H9 (cell line): ENCODE data around the gene TBX21. TPM values are rescaled to one million over a fixed set of nuclear protein-coding genes. Genes with fewer than 3 reads are reported as not detected.

ENCODE experiments used
- DNase-seq: peaks from one replicate; pipeline ENCODE4 v3.0.0-alpha.2; 2017
- H2AFZ ChIP-seq: one replicate; pipeline ENCODE4 v1.6.1; 2013; ENCODE audit warnings: mild to moderate bottlenecking, low read length, control low read depth, moderate library complexity
- H2AK5ac ChIP-seq: 2 replicates; pipeline ENCODE4 v1.6.1; 2013; ENCODE audit warnings: low read length, control low read depth, mixed read lengths; ENCODE audit not compliant: insufficient read length
- H2BK120ac ChIP-seq: one replicate; pipeline ENCODE4 v1.6.1; 2013; ENCODE audit warnings: low read depth, mild to moderate bottlenecking, low read length, control low read depth, inconsistent platforms; ENCODE audit not compliant: poor library complexity, severe bottlenecking
- H2BK12ac ChIP-seq: 2 replicates; pipeline ENCODE4 v1.6.1; 2013; ENCODE audit warnings: low read length, control low read depth, mixed read lengths, low read depth; ENCODE audit not compliant: insufficient read length
- H2BK15ac ChIP-seq: 2 replicates; pipeline ENCODE4 v1.6.1; 2013; ENCODE audit warnings: low read depth, low read length, control low read depth
- H2BK20ac ChIP-seq: one replicate; pipeline ENCODE4 v1.6.1; 2013; ENCODE audit warnings: low read depth, mild to moderate bottlenecking, low read length, control low read depth, inconsistent platforms; ENCODE audit not compliant: poor library complexity, severe bottlenecking
- H2BK5ac ChIP-seq: 2 replicates; pipeline ENCODE4 v1.6.1; 2013; ENCODE audit warnings: low read length, control low read depth, mixed read lengths; ENCODE audit not compliant: insufficient read length
- H3K14ac ChIP-seq: 2 replicates; pipeline ENCODE4 v1.6.1; 2013; ENCODE audit warnings: low read length, control low read depth; ENCODE audit not compliant: insufficient read depth
- H3K18ac ChIP-seq: 2 replicates; pipeline ENCODE4 v1.6.1; 2013; ENCODE audit warnings: low read depth, mild to moderate bottlenecking, mixed read lengths, low read length, control low read depth; ENCODE audit not compliant: insufficient read length
- H3K23ac ChIP-seq: 2 replicates; pipeline ENCODE4 v1.6.1; 2013; ENCODE audit warnings: low read length, control low read depth, mixed read lengths, low read depth; ENCODE audit not compliant: insufficient read length
- H3K23me2 ChIP-seq: 2 replicates; pipeline ENCODE4 v1.6.1; 2013; ENCODE audit warnings: low read depth, mild to moderate bottlenecking, mixed read lengths, low read length, control low read depth; ENCODE audit not compliant: insufficient read length, poor library complexity, severe bottlenecking
- H3K27ac ChIP-seq: 2 replicates; pipeline ENCODE4 v1.5.1; 2013; ENCODE audit warnings: low read length, control low read depth, mixed read lengths, low read depth; ENCODE audit not compliant: insufficient read length
- H3K27me3 ChIP-seq: 2 replicates; pipeline ENCODE4 v1.6.1; 2013; ENCODE audit warnings: low read length, control low read depth, inconsistent platforms; ENCODE audit not compliant: insufficient read depth
- H3K4ac ChIP-seq: 2 replicates; pipeline ENCODE4 v1.6.1; 2013; ENCODE audit warnings: low read depth, mild to moderate bottlenecking, control low read depth, inconsistent platforms, low read length, moderate library complexity
- H3K4me1 ChIP-seq: 2 replicates; pipeline ENCODE4 v1.6.1; 2013; ENCODE audit warnings: low read length, control low read depth, inconsistent platforms; ENCODE audit not compliant: insufficient read depth
- H3K4me2 ChIP-seq: 2 replicates; pipeline ENCODE4 v1.6.1; 2013; ENCODE audit warnings: low read length, control low read depth, mixed read lengths; ENCODE audit not compliant: insufficient read length, insufficient read depth
- H3K56ac ChIP-seq: 2 replicates; pipeline ENCODE4 v1.6.1; 2013; ENCODE audit warnings: low read depth, mild to moderate bottlenecking, mixed read lengths, low read length, control low read depth; ENCODE audit not compliant: insufficient read length
- H3K79me1 ChIP-seq: 2 replicates; pipeline ENCODE4 v1.6.1; 2013; ENCODE audit warnings: low read depth, mild to moderate bottlenecking, moderate library complexity, low read length, control low read depth, inconsistent platforms; ENCODE audit not compliant: insufficient read depth, poor library complexity, severe bottlenecking
- H3K79me2 ChIP-seq: 2 replicates; pipeline ENCODE4 v1.6.1; 2013; ENCODE audit warnings: low read length, control low read depth, inconsistent platforms; ENCODE audit not compliant: insufficient read depth
- H3K9ac ChIP-seq: 2 replicates; pipeline ENCODE4 v1.6.1; 2013; ENCODE audit warnings: low read length, control low read depth, mixed read lengths; ENCODE audit not compliant: insufficient read length; ENCODE audit errors: extremely low read depth
- H3K9me3 ChIP-seq: one replicate; pipeline ENCODE4 v1.6.1; 2013; ENCODE audit warnings: low read depth, low read length, inconsistent platforms; ENCODE audit not compliant: control insufficient read depth
- H3T11ph ChIP-seq: one replicate; pipeline ENCODE4 v1.6.1; 2013; ENCODE audit warnings: mild to moderate bottlenecking, low read length, control low read depth, inconsistent platforms
- H4K20me1 ChIP-seq: one replicate; pipeline ENCODE4 v1.6.1; 2013; ENCODE audit not compliant: control insufficient read depth, insufficient read length, insufficient read depth
- H4K5ac ChIP-seq: 2 replicates; pipeline ENCODE4 v1.6.1; 2013; ENCODE audit warnings: low read depth, mild to moderate bottlenecking, mixed read lengths, low read length, control low read depth; ENCODE audit not compliant: insufficient read length
- H4K8ac ChIP-seq: replicated peaks from 2 replicates; pipeline ENCODE4 v1.6.1; 2013; ENCODE audit warnings: low read length, control low read depth, mixed read lengths, low read depth; ENCODE audit not compliant: insufficient read length
- H4K91ac ChIP-seq: 2 replicates; pipeline ENCODE4 v1.6.1; 2013; ENCODE audit warnings: low read depth, mild to moderate bottlenecking, moderate library complexity, mixed read lengths, low read length, control low read depth; ENCODE audit not compliant: insufficient read length
- H3K27ac Mint-ChIP-seq, 3 experiments: 2 replicates in 2 of 3; 3 replicates in 1 of 3; pipeline ENCODE4 v1.8.0; 2020 to 2021; ENCODE audit warnings: mixed read lengths in 3 of 3, mild to moderate bottlenecking in 1 of 3, moderate library complexity in 1 of 3
- H3K27me3 Mint-ChIP-seq: 2 replicates; pipeline ENCODE4 v1.8.0; 2021; ENCODE audit warnings: low read depth, mild to moderate bottlenecking, moderate library complexity, mixed read lengths
- H3K36me3 Mint-ChIP-seq, 3 experiments: 2 replicates in 2 of 3; 3 replicates in 1 of 3; pipeline ENCODE4 v1.8.0; 2020 to 2021; ENCODE audit warnings: low read depth in 3 of 3, mixed read lengths in 3 of 3; ENCODE audit not compliant: insufficient read depth in 1 of 3
- H3K4me1 Mint-ChIP-seq, 2 experiments: 2 replicates each; pipeline ENCODE4 v1.8.0; 2020; ENCODE audit warnings: mixed read lengths in 2 of 2
- H3K4me3 Mint-ChIP-seq, 2 experiments: 2 replicates in 1 of 2; 3 replicates in 1 of 2; pipeline ENCODE4 v1.8.0; 2020 to 2021; ENCODE audit warnings: mild to moderate bottlenecking in 2 of 2, mixed read lengths in 2 of 2, moderate library complexity in 1 of 2
- H3K9me3 Mint-ChIP-seq, 2 experiments: 2 replicates in 1 of 2; 3 replicates in 1 of 2; pipeline ENCODE4 v1.8.0; 2020; ENCODE audit warnings: mild to moderate bottlenecking in 2 of 2, mixed read lengths in 2 of 2, moderate library complexity in 1 of 2
- WGBS: extraction: QIAGEN DNeasy Blood & Tissue Kit; methylation state at CpG from one replicate; pipeline ENCODE4 v1.1.7; 2013; ENCODE audit warnings: missing lambda C conversion rate, low lambda C conversion rate, mixed read lengths; ENCODE audit not compliant: insufficient read length; ENCODE audit errors: extremely low coverage; 5-methylcytosine and 5-hydroxymethylcytosine counted together
- total RNA-seq: library from RNA; stranded (reverse); gene quantifications from 2 replicates; pipeline ENCODE4 v1.2.1, GENCODE V29; 2021
- TF ChIP-seq, protein P1 (sequence below): fragments of 200-600 bp; sonication (generic); conservative IDR thresholded peaks from 3 replicates; pipeline ENCODE4 v1.8.0; 2021; ENCODE audit warnings: antibody characterized with exemption, mild to moderate bottlenecking

TBX21 gene
- total RNA-seq, 1 experiment from 2014 or later = not detected

DNA sequence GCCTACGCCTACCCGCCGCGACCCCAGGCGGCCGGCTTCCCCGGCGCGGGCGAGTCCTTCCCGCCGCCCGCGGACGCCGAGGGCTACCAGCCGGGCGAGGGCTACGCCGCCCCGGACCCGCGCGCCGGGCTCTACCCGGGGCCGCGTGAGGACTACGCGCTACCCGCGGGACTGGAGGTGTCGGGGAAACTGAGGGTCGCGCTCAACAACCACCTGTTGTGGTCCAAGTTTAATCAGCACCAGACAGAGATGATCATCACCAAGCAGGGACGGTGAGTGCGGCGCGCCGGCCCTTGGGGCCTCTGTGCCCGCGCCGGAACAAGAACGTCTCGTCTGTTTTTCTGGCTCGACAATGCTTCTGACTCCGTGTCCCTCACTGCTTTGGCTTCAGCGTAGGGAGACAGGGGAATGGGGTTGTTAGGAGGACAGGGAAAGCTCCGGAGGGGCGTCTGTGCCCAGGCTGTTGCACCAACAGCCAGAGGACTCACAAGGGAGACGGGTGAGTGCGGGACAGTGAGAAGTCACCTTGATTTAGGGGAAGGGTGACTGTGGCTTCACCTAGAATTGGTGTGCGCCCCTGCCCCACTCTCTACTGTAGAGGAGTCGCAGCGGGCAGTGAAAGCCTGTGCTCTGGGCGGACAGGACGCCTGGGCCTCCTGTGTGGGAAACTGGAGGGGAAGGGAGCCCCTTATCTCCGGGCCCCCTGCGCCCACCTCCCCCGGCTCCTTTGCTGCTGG lies 806 bp downstream of the TBX21 start:
- Histone ChIP-seq H3K27ac (no peak overlapping the region), H3K4ac (no peak overlapping the region), H3K4me2 (peak overlapping the region; percentile 67), H2BK15ac (no peak overlapping the region), H2BK5ac (no peak overlapping the region), H2AK5ac (no peak overlapping the region), H3K14ac (no peak overlapping the region), H2BK120ac (no peak overlapping the region), H3K9ac (no peak overlapping the region), H3T11ph (no peak overlapping the region), H3K9me3 (no peaks in the 10 kb centered on the region), H4K5ac (no peak overlapping the region), H3K18ac (no peak overlapping the region), H4K8ac (no peak overlapping the region), H3K23me2 (peaks cover 9% of the 10 kb centered on the region), H3K79me2 (no peaks in the 10 kb centered on the region), H3K23ac (no peak overlapping the region), H3K4me1 (no peaks in the 10 kb centered on the region), H3K27me3 (peaks cover 26% of the 10 kb centered on the region), H3K56ac (no peak overlapping the region), H2BK12ac (no peak overlapping the region), H2BK20ac (no peak overlapping the region), H3K79me1 (no peaks in the 10 kb centered on the region), H4K20me1 (no peaks in the 10 kb centered on the region), H2AFZ (no peak overlapping the region), H4K91ac (no peak overlapping the region)
- DNase-seq = peak; percentile 53
- Mint-ChIP-seq H3K36me3 (no peaks in the 10 kb centered on the region; a peak in 1 of 7 replicates), H3K27ac (no peak overlapping the region), H3K4me3 (peak overlapping the region; percentile 59 to 86), H3K4me1 (peaks cover 9 to 15% of the 10 kb centered on the region in 2 experiments), H3K9me3 (peaks cover 0 to 2% of the 10 kb centered on the region in 2 experiments; a peak in 1 of 5 replicates), H3K27me3 (peaks cover 83% of the 10 kb centered on the region)
- TF ChIP-seq, protein P1, sequence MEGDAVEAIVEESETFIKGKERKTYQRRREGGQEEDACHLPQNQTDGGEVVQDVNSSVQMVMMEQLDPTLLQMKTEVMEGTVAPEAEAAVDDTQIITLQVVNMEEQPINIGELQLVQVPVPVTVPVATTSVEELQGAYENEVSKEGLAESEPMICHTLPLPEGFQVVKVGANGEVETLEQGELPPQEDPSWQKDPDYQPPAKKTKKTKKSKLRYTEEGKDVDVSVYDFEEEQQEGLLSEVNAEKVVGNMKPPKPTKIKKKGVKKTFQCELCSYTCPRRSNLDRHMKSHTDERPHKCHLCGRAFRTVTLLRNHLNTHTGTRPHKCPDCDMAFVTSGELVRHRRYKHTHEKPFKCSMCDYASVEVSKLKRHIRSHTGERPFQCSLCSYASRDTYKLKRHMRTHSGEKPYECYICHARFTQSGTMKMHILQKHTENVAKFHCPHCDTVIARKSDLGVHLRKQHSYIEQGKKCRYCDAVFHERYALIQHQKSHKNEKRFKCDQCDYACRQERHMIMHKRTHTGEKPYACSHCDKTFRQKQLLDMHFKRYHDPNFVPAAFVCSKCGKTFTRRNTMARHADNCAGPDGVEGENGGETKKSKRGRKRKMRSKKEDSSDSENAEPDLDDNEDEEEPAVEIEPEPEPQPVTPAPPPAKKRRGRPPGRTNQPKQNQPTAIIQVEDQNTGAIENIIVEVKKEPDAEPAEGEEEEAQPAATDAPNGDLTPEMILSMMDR = no peak
- no CpG with 5 or more reads among the region's 60 CpGs for WGBS
